H1 (cell line): Measurements from ENCODE around the gene ITPKB. TPM values are rescaled to one million over a fixed set of nuclear protein-coding genes. Genes with fewer than 3 reads are reported as not detected.

Experiments
- CBX5 ChIP-seq: fragments of 300-800, 300-1000 bp; sonication (generic); IDR thresholded peaks from 2 replicates; pipeline ENCODE4 v1.7.1; 2016; ENCODE audit warnings: antibody characterized with exemption, low read length, low read depth
- POLR2A ChIP-seq, 2 experiments: IDR thresholded peaks; 1 replicate in 1 of 2; 2 replicates in 1 of 2; pipeline ENCODE4 v1.6.1; 2011; ENCODE audit warnings: low read depth in 2 of 2, low read length in 2 of 2, mild to moderate bottlenecking in 2 of 2; ENCODE audit errors: control extremely low read depth in 1 of 2
- RAD21 ChIP-seq, 2 experiments: IDR thresholded peaks in 1 of 2; conservative IDR thresholded peaks in 1 of 2; 2 replicates each; pipeline ENCODE4 v1.6.1; 2011; ENCODE audit warnings: low read depth in 2 of 2, low read length in 2 of 2, improper control_type of control experiment in 1 of 2, inconsistent platforms in 1 of 2, mild to moderate bottlenecking in 1 of 2, moderate library complexity in 1 of 2
- SAP30 ChIP-seq: fragments of 300-600 bp; sonication (generic); IDR thresholded peaks from 2 replicates; pipeline ENCODE4 v1.7.1; 2012; ENCODE audit warnings: low read length, moderate library complexity, mild to moderate bottlenecking, inconsistent platforms; ENCODE audit not compliant: insufficient read depth, insufficient replicate concordance
- polyA plus RNA-seq, 7 experiments: library from polyadenylated mRNA; depleted of rRNA in 3 of 7; stranded (reverse) in 5 of 7; unstranded in 2 of 7; fragments of >200 nt in 5 of 7; fragments of 200-250 nt in 2 of 7; gene quantifications; 1 replicate in 5 of 7; 2 replicates in 1 of 7; 4 replicates in 1 of 7; pipeline versions ENCODE4 v1.2.1 to v1.2.3, GENCODE V29; 2011 to 2013; ENCODE audit warnings: missing spikeins in 2 of 7, mixed read lengths in 2 of 7
- total RNA-seq: library from RNA; stranded (reverse); fragmentation: NEBNext Ultra II Directional; extraction: Animal tissue kit (Norgen Biotek cat#: 25700); gene quantifications from 2 replicates; pipeline ENCODE4 v1.2.1, GENCODE V29; 2021

ITPKB gene
- total and polyA plus RNA-seq, 2 of the 8 experiments (the other 6 are each of a cell fraction or from before 2014, with no cell fraction given): 1.7 to 4.8 TPM

DNA sequence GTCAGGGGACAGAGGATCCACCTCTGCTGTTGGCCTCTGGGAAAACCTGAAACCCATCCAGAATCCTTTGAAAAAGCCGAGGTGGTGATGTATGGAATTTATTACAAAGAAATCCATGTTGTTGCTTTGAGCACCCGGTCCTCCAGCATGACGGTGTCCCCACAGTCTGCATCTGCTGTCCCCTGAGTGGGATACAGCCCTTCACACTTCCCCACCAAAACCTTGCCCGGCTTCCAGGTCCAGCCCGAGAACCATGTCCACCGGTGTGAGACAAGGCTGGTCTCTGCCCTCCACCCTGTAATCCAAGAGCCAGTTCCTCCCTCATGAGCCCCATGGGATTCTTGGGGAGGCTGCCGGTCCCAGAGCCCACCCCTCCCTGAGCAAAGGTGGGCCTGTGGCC is 120.1 kb downstream of the ITPKB start (continued):
- TF ChIP-seq SAP30 (no peak), RAD21 (IDR thresholded peaks at IDR 0.05 in 1 of 2, conservative IDR thresholded peaks at IDR 0.05 in 1 of 2; ENCODE audit: low read depth in 2 of 2, low read length in 2 of 2) (no peak), POLR2A (IDR thresholded peaks at IDR 0.05; ENCODE audit: control extremely low read depth in 1 of 2, low read depth in 2 of 2, low read length in 2 of 2) (no peak), CBX5 (no peak)
